ENCODE data around the gene TEX11.
"Not testable (repeated sequence)": the region's sequence is repeated elsewhere in the genome, so short reads cannot be mapped to it uniquely, and the experiment has no call there.

TEX11 gene

DNA sequence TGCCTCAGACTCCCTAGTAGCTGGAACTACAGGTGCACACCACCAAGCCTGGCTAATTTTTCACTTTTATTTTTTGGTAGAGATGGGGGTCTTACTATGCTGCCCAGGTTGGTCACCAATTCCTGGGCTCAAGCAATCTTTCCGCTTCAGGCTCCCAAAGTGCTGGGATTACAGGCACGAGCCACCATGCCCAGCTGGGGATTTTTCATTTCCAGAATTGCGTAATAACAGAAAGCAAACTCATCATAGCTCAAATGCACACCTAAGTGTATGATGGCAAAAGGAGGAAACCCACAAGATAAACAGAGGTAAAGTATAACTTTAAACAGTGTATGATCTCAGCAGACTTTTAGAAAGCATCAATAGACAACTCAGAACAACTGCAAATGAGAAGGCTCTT is 56.2 kb downstream of the TEX11 start:
- TF ChIP-seq POLR2AphosphoS5 (IDR thresholded peaks at IDR 0.05; ENCODE audit: low read depth): no peak
- no peak for TF ChIP-seq CTCF (IDR thresholded peaks at IDR 0.05; ENCODE audit: insufficient read depth, low read length)
- no peak for TF ChIP-seq SPI1 (IDR thresholded peaks at IDR 0.05; ENCODE audit: borderline replicate concordance, low read depth)
- no peak for TF ChIP-seq REST (IDR thresholded peaks at IDR 0.05; ENCODE audit: insufficient replicate concordance, low read depth)
- no peak for TF ChIP-seq GABPA (IDR thresholded peaks at IDR 0.05; ENCODE audit: low read depth)
- DNase-seq (ENCODE audit: low read depth in 1 of 2, low spot score in 1 of 2): no peak
- Histone ChIP-seq H3K27ac (replicated peaks) (no peak overlapping the region), H3K4me3 (replicated peaks; ENCODE audit: insufficient read depth, low read length) (no peak overlapping the region), H3K27me3 (ENCODE audit: insufficient read depth, poor library complexity, severe bottlenecking) (no peaks in the 10 kb centered on the region)

DNA sequence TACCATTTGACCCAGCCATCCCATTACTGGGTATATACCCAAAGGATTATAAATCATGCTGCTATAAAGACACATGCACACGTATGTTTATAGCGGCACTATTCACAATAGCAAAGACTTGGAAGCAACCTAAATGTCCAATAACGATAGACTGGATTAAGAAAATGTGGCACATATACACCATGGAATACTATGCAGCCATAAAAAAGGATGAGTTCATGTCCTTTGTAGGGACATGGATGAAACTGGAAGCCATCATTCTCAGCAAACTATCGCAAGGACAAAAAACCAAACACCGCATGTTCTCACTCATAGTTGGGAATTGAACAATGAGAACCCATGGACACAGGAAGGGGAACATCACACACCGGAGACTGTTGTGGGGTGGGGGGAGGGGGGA is 64.4 kb downstream of the TEX11 start:
- H3K27ac ChIP-seq (replicated peaks); DNase-seq (ENCODE audit: low read depth in 1 of 2, low spot score in 1 of 2); H3K27me3 ChIP-seq (ENCODE audit: insufficient read depth, poor library complexity, severe bottlenecking); H3K4me3 ChIP-seq (replicated peaks; ENCODE audit: insufficient read depth, low read length): not testable (repeated sequence)

DNA sequence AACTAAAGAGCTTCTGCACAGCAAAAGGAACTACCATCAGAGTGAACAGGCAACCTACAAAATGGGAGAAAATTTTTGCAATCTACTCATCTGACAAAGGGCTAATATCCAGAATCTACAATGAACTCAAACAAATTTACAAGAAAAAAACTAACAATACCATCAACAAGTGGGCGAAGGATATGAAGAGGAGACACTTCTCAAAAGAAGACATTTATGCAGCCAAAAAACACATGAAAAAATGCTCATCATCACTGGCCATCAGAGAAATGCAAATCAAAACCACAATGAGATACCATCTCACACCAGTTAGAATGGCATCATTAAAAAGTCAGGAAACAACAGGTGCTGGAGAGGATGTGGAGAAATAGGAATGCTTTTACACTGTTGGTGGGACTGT is 64.9 kb downstream of the TEX11 start:
- not testable (repeated sequence) for H3K27me3 ChIP-seq (ENCODE audit: insufficient read depth, poor library complexity, severe bottlenecking)

DNA sequence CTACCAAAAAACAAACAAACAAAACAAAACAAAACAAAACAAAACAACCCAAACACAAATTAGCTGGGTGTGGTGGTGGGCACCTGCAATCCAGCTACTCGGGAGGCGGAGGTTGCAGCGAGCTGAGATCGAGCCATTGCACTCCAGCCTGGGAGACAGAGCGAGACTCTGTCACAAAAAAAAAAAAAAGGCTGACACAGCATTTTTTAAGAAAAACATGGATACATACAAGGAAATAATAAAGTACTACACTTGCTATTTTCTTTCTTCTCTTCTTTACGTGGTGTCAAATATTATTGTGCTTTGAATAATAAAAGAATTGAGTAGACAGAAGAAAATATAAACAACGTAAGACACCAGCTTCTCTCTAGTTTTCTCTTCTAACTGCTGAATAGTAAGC is 73.9 kb downstream of the TEX11 start:
- H3K27me3 ChIP-seq (ENCODE audit: insufficient read depth, poor library complexity, severe bottlenecking): no peaks in the 10 kb centered on the region
- H3K27ac ChIP-seq (replicated peaks): no peak overlapping the region
- DNase-seq (ENCODE audit: low read depth in 1 of 2, low spot score in 1 of 2): no peak
- TF ChIP-seq CTCF (IDR thresholded peaks at IDR 0.05; ENCODE audit: insufficient read depth, low read length): no peak
- no peak for TF ChIP-seq GABPA (IDR thresholded peaks at IDR 0.05; ENCODE audit: low read depth)
- TF ChIP-seq POLR2AphosphoS5 (IDR thresholded peaks at IDR 0.05; ENCODE audit: low read depth): no peak
- TF ChIP-seq REST (IDR thresholded peaks at IDR 0.05; ENCODE audit: insufficient replicate concordance, low read depth): no peak
- TF ChIP-seq SPI1 (IDR thresholded peaks at IDR 0.05; ENCODE audit: borderline replicate concordance, low read depth): no peak
- H3K4me3 ChIP-seq (replicated peaks; ENCODE audit: insufficient read depth, low read length): no peak overlapping the region

More for the DNA sequence above, 64.9 kb downstream of the TEX11 start:
- DNase-seq (ENCODE audit: low read depth in 1 of 2, low spot score in 1 of 2); H3K4me3 ChIP-seq (replicated peaks; ENCODE audit: insufficient read depth, low read length); H3K27ac ChIP-seq (replicated peaks): not testable (repeated sequence)

- H3K27ac ChIP-seq (replicated peaks): no peak overlapping the region
- DNase-seq (ENCODE audit: low read depth in 1 of 2, low spot score in 1 of 2): no peak
- no peak for TF ChIP-seq REST (IDR thresholded peaks at IDR 0.05; ENCODE audit: insufficient replicate concordance, low read depth)
- no peak for TF ChIP-seq POLR2AphosphoS5 (IDR thresholded peaks at IDR 0.05; ENCODE audit: low read depth)
- TF ChIP-seq CTCF (IDR thresholded peaks at IDR 0.05; ENCODE audit: insufficient read depth, low read length): no peak
- no peak for TF ChIP-seq SPI1 (IDR thresholded peaks at IDR 0.05; ENCODE audit: borderline replicate concordance, low read depth)
- TF ChIP-seq GABPA (IDR thresholded peaks at IDR 0.05; ENCODE audit: low read depth): no peak
- H3K27me3 ChIP-seq (ENCODE audit: insufficient read depth, poor library complexity, severe bottlenecking): no peaks in the 10 kb centered on the region
- H3K4me3 ChIP-seq (replicated peaks; ENCODE audit: insufficient read depth, low read length): no peak overlapping the region
Measured at GRCh38 chrX:70826715-70827114, 81.8 kb downstream of the TEX11 start.

Measured in HL-60 (cell line).